ENCODE results near the gene TMEM131L. TPM values are rescaled to one million over a fixed set of nuclear protein-coding genes. Genes with fewer than 3 reads are reported as not detected.

The TMEM131L gene
- polyA plus RNA-seq, 1 donor (not counting 4 experiments of a cell fraction or from before 2014, with no cell fraction given), result 10.3 TPM

DNA sequence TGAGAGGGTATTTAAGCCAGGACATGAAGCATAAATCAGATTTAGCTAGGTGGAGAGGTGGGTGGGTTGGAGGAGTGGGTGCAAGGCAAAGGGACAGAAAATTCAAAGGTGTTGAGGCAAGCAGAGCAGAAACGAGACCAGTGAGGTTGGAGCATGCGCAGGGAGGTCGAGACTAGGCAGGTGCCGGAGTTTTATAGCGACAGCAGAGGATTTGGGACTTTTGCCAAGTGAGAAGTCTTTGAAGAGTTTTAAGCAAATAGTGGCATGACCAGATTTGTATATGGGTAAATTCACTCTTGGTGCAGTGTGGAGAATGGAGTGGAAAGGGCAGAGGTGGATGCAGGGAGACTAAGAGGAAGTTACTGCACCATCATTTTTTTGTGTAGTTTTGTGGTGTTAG, 110.9 kb downstream of the TMEM131L start:
- Histone ChIP-seq H3K27ac (ENCODE audit: control insufficient read depth, insufficient read depth, low read length) (no peak overlapping the region), H3K9me3 (ENCODE audit: control insufficient read depth, low read depth, low read length) (no peaks in the 10 kb centered on the region), H3K4me3 (ENCODE audit: control insufficient read depth in 2 of 3, extremely low read depth in 1 of 3, insufficient read depth in 2 of 3, low read depth in 1 of 3, low read length in 3 of 3) (no peak overlapping the region), H3K36me3 (ENCODE audit: control insufficient read depth in 2 of 2, extremely low read depth in 1 of 2, insufficient read depth in 2 of 2, low read length in 2 of 2) (peaks cover 0 to 1% of the 10 kb centered on the region in 2 experiments), H2AFZ (ENCODE audit: control insufficient read depth, low read length) (no peak overlapping the region), H3K9ac (ENCODE audit: control insufficient read depth, extremely low read depth, insufficient read depth, low read length) (no peak overlapping the region), H3K4me1 (ENCODE audit: control insufficient read depth, extremely low read depth, insufficient read depth, low read length) (no peaks in the 10 kb centered on the region), H3K9me1 (ENCODE audit: control insufficient read depth, extremely low read depth, insufficient read depth, low read length) (no peaks in the 10 kb centered on the region), H3K79me2 (ENCODE audit: control insufficient read depth, insufficient read depth, low read length) (no peaks in the 10 kb centered on the region), H3K27me3 (ENCODE audit: control insufficient read depth, extremely low read depth, insufficient read depth, low read length) (no peaks in the 10 kb centered on the region), H3K4me2 (ENCODE audit: control insufficient read depth, extremely low read depth, insufficient read depth, low read depth, low read length) (no peak overlapping the region), H4K20me1 (ENCODE audit: control insufficient read depth, extremely low read depth, insufficient read depth, low read length) (no peaks in the 10 kb centered on the region)
- dilution Hi-C loops (cut with MboI; ENCODE audit: extremely low pct_ligation_motif_present, low sequenced_read_pairs), result no loop called here
- FAIRE-seq (no peak), DNase-seq (ENCODE audit: low read depth, low spot score) (no peak)
- TF ChIP-seq EZH2 (IDR thresholded peaks at IDR 0.05; ENCODE audit: low read length), result no peak
- TF ChIP-seq, protein P1, sequence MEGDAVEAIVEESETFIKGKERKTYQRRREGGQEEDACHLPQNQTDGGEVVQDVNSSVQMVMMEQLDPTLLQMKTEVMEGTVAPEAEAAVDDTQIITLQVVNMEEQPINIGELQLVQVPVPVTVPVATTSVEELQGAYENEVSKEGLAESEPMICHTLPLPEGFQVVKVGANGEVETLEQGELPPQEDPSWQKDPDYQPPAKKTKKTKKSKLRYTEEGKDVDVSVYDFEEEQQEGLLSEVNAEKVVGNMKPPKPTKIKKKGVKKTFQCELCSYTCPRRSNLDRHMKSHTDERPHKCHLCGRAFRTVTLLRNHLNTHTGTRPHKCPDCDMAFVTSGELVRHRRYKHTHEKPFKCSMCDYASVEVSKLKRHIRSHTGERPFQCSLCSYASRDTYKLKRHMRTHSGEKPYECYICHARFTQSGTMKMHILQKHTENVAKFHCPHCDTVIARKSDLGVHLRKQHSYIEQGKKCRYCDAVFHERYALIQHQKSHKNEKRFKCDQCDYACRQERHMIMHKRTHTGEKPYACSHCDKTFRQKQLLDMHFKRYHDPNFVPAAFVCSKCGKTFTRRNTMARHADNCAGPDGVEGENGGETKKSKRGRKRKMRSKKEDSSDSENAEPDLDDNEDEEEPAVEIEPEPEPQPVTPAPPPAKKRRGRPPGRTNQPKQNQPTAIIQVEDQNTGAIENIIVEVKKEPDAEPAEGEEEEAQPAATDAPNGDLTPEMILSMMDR (optimal IDR thresholded peaks at IDR 0.05 in 1 of 3, IDR thresholded peaks at IDR 0.05 in 1 of 3, conservative IDR thresholded peaks at IDR 0.05 in 1 of 3; ENCODE audit: extremely low read depth in 1 of 3, insufficient read depth in 2 of 3, low read length in 3 of 3), result no peak

DNA sequence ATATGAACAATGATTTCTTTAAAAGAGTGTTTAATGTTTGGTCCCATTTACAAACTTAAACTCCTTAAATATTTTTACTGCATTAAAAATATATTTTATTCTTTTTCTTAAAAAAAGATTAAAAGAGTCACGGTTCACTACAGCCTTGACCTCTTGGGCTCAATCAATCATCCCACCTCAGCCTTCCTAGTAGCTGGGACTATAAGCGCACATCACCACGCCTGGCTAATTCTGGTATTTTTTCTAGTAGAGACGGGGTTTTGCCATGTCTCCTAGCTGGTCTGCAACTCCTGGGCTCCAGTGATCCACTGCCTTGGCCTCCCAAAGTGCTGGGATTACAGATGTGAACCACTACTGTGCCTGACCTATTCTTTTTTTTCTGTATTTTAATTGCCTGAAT, 113.2 kb downstream of the TMEM131L start:
- H2AFZ ChIP-seq (ENCODE audit: control insufficient read depth, low read length), result no peak overlapping the region

More for the DNA sequence above, 113.2 kb downstream of the TMEM131L start:
- Histone ChIP-seq H3K9me3 (ENCODE audit: control insufficient read depth, low read depth, low read length) (no peaks in the 10 kb centered on the region), H3K27me3 (ENCODE audit: control insufficient read depth, extremely low read depth, insufficient read depth, low read length) (no peaks in the 10 kb centered on the region), H3K4me3 (ENCODE audit: control insufficient read depth in 2 of 3, extremely low read depth in 1 of 3, insufficient read depth in 2 of 3, low read depth in 1 of 3, low read length in 3 of 3) (no peak overlapping the region), H3K9me1 (ENCODE audit: control insufficient read depth, extremely low read depth, insufficient read depth, low read length) (no peaks in the 10 kb centered on the region), H4K20me1 (ENCODE audit: control insufficient read depth, extremely low read depth, insufficient read depth, low read length) (no peaks in the 10 kb centered on the region), H3K9ac (ENCODE audit: control insufficient read depth, extremely low read depth, insufficient read depth, low read length) (no peak overlapping the region), H3K79me2 (ENCODE audit: control insufficient read depth, insufficient read depth, low read length) (no peaks in the 10 kb centered on the region), H3K36me3 (ENCODE audit: control insufficient read depth in 2 of 2, extremely low read depth in 1 of 2, insufficient read depth in 2 of 2, low read length in 2 of 2) (peaks cover 0 to 2% of the 10 kb centered on the region in 2 experiments), H3K4me1 (ENCODE audit: control insufficient read depth, extremely low read depth, insufficient read depth, low read length) (no peaks in the 10 kb centered on the region), H3K27ac (ENCODE audit: control insufficient read depth, insufficient read depth, low read length) (no peak overlapping the region), H3K4me2 (ENCODE audit: control insufficient read depth, extremely low read depth, insufficient read depth, low read depth, low read length) (no peak overlapping the region)
- TF ChIP-seq EZH2 (IDR thresholded peaks at IDR 0.05; ENCODE audit: low read length), result no peak
- TF ChIP-seq, protein P1 (optimal IDR thresholded peaks at IDR 0.05 in 1 of 3, IDR thresholded peaks at IDR 0.05 in 1 of 3, conservative IDR thresholded peaks at IDR 0.05 in 1 of 3; ENCODE audit: extremely low read depth in 1 of 3, insufficient read depth in 2 of 3, low read length in 3 of 3), result no peak
- dilution Hi-C loops (cut with MboI; ENCODE audit: extremely low pct_ligation_motif_present, low sequenced_read_pairs), result no loop called here
- DNase-seq (ENCODE audit: low read depth, low spot score) (no peak), FAIRE-seq (no peak)

Data from keratinocyte (primary cell).